H1 (cell line): ENCODE results near the gene ZNF334. TPM values are rescaled to one million over a fixed set of nuclear protein-coding genes. Genes with fewer than 3 reads are reported as not detected.

Source experiments
- CTCF ChIA-PET: fragments of 300-600 bp; sonication (Branson Sonifier 250); formaldehyde crosslinking; loops from one replicate; lab custom pipeline; 2021; ENCODE audit not compliant: partially characterized antibody; lab: Charles Lee
- POLR2A ChIA-PET: fragments of 300-600 bp; sonication (Branson Sonifier 250); formaldehyde crosslinking; loops from one replicate; lab custom pipeline; 2021; ENCODE audit warnings: inconsistent platforms; ENCODE audit not compliant: partially characterized antibody; lab: Charles Lee
- DNase-seq, 2 experiments: peaks; one replicate each; pipeline versions ENCODE4 v3.0.0 to v3.0.0-alpha.2; 2010 to 2022; ENCODE audit warnings: low spot score in 2 of 2, low read depth in 1 of 2, mixed read lengths in 1 of 2
- FAIRE-seq: peaks from 2 replicates; lab custom pipeline; 2011; peaks lifted over from hg19 to GRCh38; lab: Jason Lieb, UNC
- H2AFZ ChIP-seq: 2 replicates; pipeline ENCODE4 v1.8.1; 2012; ENCODE audit warnings: low read length, inconsistent platforms
- H2AK5ac ChIP-seq: 2 replicates; pipeline ENCODE4 v1.6.1; 2013; ENCODE audit warnings: low read depth, low read length
- H2BK120ac ChIP-seq: replicated peaks from 2 replicates; pipeline ENCODE3; 2013; ENCODE audit warnings: low read depth, low read length, inconsistent platforms
- H2BK12ac ChIP-seq: 2 replicates; pipeline ENCODE4 v1.6.1; 2013; ENCODE audit warnings: low read depth, low read length
- H2BK15ac ChIP-seq: 2 replicates; pipeline ENCODE4 v1.6.1; 2013; ENCODE audit warnings: low read length
- H2BK20ac ChIP-seq: 2 replicates; pipeline ENCODE4 v1.6.1; 2013; ENCODE audit warnings: low read length
- H2BK5ac ChIP-seq: 2 replicates; pipeline ENCODE4 v1.6.1; 2013; ENCODE audit warnings: low read depth, low read length
- H3K14ac ChIP-seq: 2 replicates; pipeline ENCODE4 v1.6.1; 2013; ENCODE audit warnings: inconsistent platforms; ENCODE audit not compliant: insufficient read length
- H3K18ac ChIP-seq: 2 replicates; pipeline ENCODE4 v1.6.1; 2013; ENCODE audit warnings: low read length; ENCODE audit errors: extremely low read depth
- H3K23ac ChIP-seq: 2 replicates; pipeline ENCODE4 v1.6.1; 2013; ENCODE audit warnings: inconsistent platforms; ENCODE audit not compliant: insufficient read length
- H3K23me2 ChIP-seq: 2 replicates; pipeline ENCODE4 v1.6.1; 2013; ENCODE audit warnings: low read depth, low read length
- H3K27ac ChIP-seq: 2 replicates; pipeline ENCODE4 v1.6.1; 2011; ENCODE audit warnings: low read depth, low read length, inconsistent platforms
- H3K27me3 ChIP-seq, 4 experiments: replicated peaks in 1 of 4; 1 replicate in 1 of 4; 2 replicates in 3 of 4; pipeline versions ENCODE4 v1.6.1 to v1.8.1; 2011 to 2013; ENCODE audit warnings: low read length in 3 of 4, mild to moderate bottlenecking in 3 of 4, inconsistent platforms in 2 of 4, mixed read lengths in 2 of 4, moderate library complexity in 1 of 4; ENCODE audit not compliant: control insufficient read depth in 3 of 4, insufficient read depth in 3 of 4; ENCODE audit errors: extremely low read depth in 1 of 4
- H3K36me3 ChIP-seq, 4 experiments: 2 replicates each; pipeline versions ENCODE4 v1.6.1 to v1.8.1; 2011 to 2013; ENCODE audit warnings: mild to moderate bottlenecking in 4 of 4, low read length in 3 of 4, moderate library complexity in 2 of 4, control low read depth in 1 of 4, inconsistent platforms in 1 of 4; ENCODE audit not compliant: insufficient read depth in 4 of 4, control insufficient read depth in 2 of 4
- H3K4ac ChIP-seq: replicated peaks from 2 replicates; pipeline ENCODE3; 2013; ENCODE audit warnings: low read length, low read depth, mixed read lengths, inconsistent platforms; ENCODE audit not compliant: insufficient read length
- H3K4me1 ChIP-seq, 4 experiments: replicated peaks in 1 of 4; 1 replicate in 1 of 4; 2 replicates in 3 of 4; pipeline versions ENCODE4 v1.6.1 to v1.8.1; 2011 to 2013; ENCODE audit warnings: low read length in 3 of 4, inconsistent platforms in 2 of 4, mixed read lengths in 1 of 4; ENCODE audit not compliant: insufficient read depth in 4 of 4, control insufficient read depth in 3 of 4
- H3K4me2 ChIP-seq, 2 experiments: 2 replicates each; pipeline versions ENCODE4 v1.6.1 to v1.8.1; 2011 to 2013; ENCODE audit warnings: low read depth in 2 of 2, low read length in 2 of 2, control low read depth in 1 of 2, inconsistent platforms in 1 of 2, mild to moderate bottlenecking in 1 of 2; ENCODE audit not compliant: insufficient read depth in 1 of 2
- H3K4me3 ChIP-seq, 4 experiments: fragments of 200-600, 300-600 bp in 1 of 4; sonication (generic), shearing (Covaris generic), sonication (Bioruptor Twin) in 1 of 4; 2 replicates each; pipeline versions ENCODE4 v1.5.1 to v1.8.1; 2011 to 2016; ENCODE audit warnings: low read length in 4 of 4, low read depth in 3 of 4, control low read depth in 2 of 4, inconsistent platforms in 2 of 4, mild to moderate bottlenecking in 2 of 4, mixed read lengths in 1 of 4, moderate library complexity in 1 of 4; ENCODE audit not compliant: insufficient read depth in 2 of 4; ENCODE audit errors: extremely low read depth in 1 of 4
- H3K56ac ChIP-seq: replicated peaks from 2 replicates; pipeline ENCODE3; 2013; ENCODE audit warnings: low read depth, mild to moderate bottlenecking, mixed read lengths, low read length, inconsistent platforms; ENCODE audit not compliant: insufficient read length
- H3K79me1 ChIP-seq: 2 replicates; pipeline ENCODE4 v1.6.1; 2013; ENCODE audit warnings: low read depth, low read length, control low read depth
- H3K79me2 ChIP-seq, 2 experiments: 2 replicates each; pipeline versions ENCODE4 v1.6.1 to v1.8.1; 2012 to 2013; ENCODE audit warnings: low read length in 2 of 2, mild to moderate bottlenecking in 2 of 2, inconsistent platforms in 1 of 2; ENCODE audit not compliant: insufficient read depth in 2 of 2, control insufficient read depth in 1 of 2
- H3K9ac ChIP-seq, 4 experiments: replicated peaks in 1 of 4; 1 replicate in 1 of 4; 2 replicates in 3 of 4; pipeline versions ENCODE4 v1.6.1 to v1.8.1; 2011 to 2013; ENCODE audit warnings: low read depth in 3 of 4, low read length in 3 of 4, control low read depth in 2 of 4, mild to moderate bottlenecking in 2 of 4, moderate library complexity in 2 of 4, inconsistent platforms in 1 of 4; ENCODE audit errors: extremely low read depth in 1 of 4
- H3K9me3 ChIP-seq, 2 experiments: 2 replicates each; pipeline versions ENCODE4 v1.6.1 to v1.8.1; 2012 to 2013; ENCODE audit warnings: mild to moderate bottlenecking in 2 of 2, moderate library complexity in 2 of 2, control low read depth in 1 of 2, inconsistent platforms in 1 of 2, low read depth in 1 of 2, low read length in 1 of 2, mixed read lengths in 1 of 2; ENCODE audit not compliant: insufficient read depth in 2 of 2
- H4K20me1 ChIP-seq, 2 experiments: replicated peaks in 1 of 2; 2 replicates each; pipeline versions ENCODE3 to v1.8.1; 2011 to 2013; ENCODE audit warnings: inconsistent platforms in 2 of 2, low read length in 2 of 2, mild to moderate bottlenecking in 1 of 2; ENCODE audit not compliant: insufficient read depth in 2 of 2, control insufficient read depth in 1 of 2
- H4K5ac ChIP-seq: 2 replicates; pipeline ENCODE4 v1.6.1; 2013; ENCODE audit warnings: low read length, low read depth, mixed read lengths, inconsistent platforms; ENCODE audit not compliant: insufficient read length
- H4K8ac ChIP-seq: 2 replicates; pipeline ENCODE4 v1.8.0; 2013; ENCODE audit warnings: mild to moderate bottlenecking, moderate library complexity, low read length, inconsistent platforms; ENCODE audit not compliant: insufficient read depth; ENCODE audit errors: extremely low read depth
- H4K91ac ChIP-seq: replicated peaks from 2 replicates; pipeline ENCODE3; 2013; ENCODE audit warnings: low read length, mixed read lengths, inconsistent platforms; ENCODE audit not compliant: insufficient read length
- ATF2 ChIP-seq: IDR thresholded peaks from 2 replicates; pipeline ENCODE4 v1.6.1; 2012; ENCODE audit warnings: low read length, inconsistent platforms
- CBX8 ChIP-seq: fragments of 300-800, 300-1000 bp; sonication (generic); IDR thresholded peaks from 2 replicates; pipeline ENCODE4 v1.7.1; 2016; ENCODE audit warnings: low read depth, low read length, borderline replicate concordance
- CEBPB ChIP-seq: IDR thresholded peaks from 2 replicates; pipeline ENCODE4 v1.6.1; 2012; ENCODE audit warnings: low read depth, low read length
- CHD2 ChIP-seq: IDR thresholded peaks from 2 replicates; pipeline ENCODE4 v1.6.1; 2012; ENCODE audit warnings: low read length, improper control_type of control experiment
- CREB1 ChIP-seq: IDR thresholded peaks from 2 replicates; pipeline ENCODE4 v1.6.1; 2012; ENCODE audit warnings: inconsistent platforms
- EP300 ChIP-seq, 2 experiments: IDR thresholded peaks; 1 replicate in 1 of 2; 2 replicates in 1 of 2; pipeline ENCODE4 v1.6.1; 2011 to 2012; ENCODE audit warnings: low read depth in 2 of 2, low read length in 2 of 2, mild to moderate bottlenecking in 2 of 2, borderline replicate concordance in 1 of 2, inconsistent platforms in 1 of 2, moderate library complexity in 1 of 2
- MAFK ChIP-seq: IDR thresholded peaks from 2 replicates; pipeline ENCODE4 v1.6.1; 2012; ENCODE audit warnings: low read depth, mild to moderate bottlenecking, improper control_type of control experiment, low read length
- NANOG ChIP-seq: IDR thresholded peaks from 2 replicates; pipeline ENCODE4 v1.6.1; 2011; ENCODE audit warnings: low read length, low read depth, mild to moderate bottlenecking, inconsistent platforms; ENCODE audit not compliant: insufficient read depth, poor library complexity, severe bottlenecking
- SAP30 ChIP-seq: fragments of 300-600 bp; sonication (generic); IDR thresholded peaks from 2 replicates; pipeline ENCODE4 v1.7.1; 2012; ENCODE audit warnings: low read length, moderate library complexity, mild to moderate bottlenecking, inconsistent platforms; ENCODE audit not compliant: insufficient read depth, insufficient replicate concordance
- SIX5 ChIP-seq: IDR thresholded peaks from 2 replicates; pipeline ENCODE4 v1.6.1; 2011; ENCODE audit warnings: mild to moderate bottlenecking, low read depth, low read length
- YY1 ChIP-seq: IDR thresholded peaks from 2 replicates; pipeline ENCODE4 v1.6.1; 2011; ENCODE audit warnings: low read depth, mild to moderate bottlenecking, low read length
- WGBS, 2 experiments: shearing (Covaris generic) in 1 of 2; methylation state at CpG; one replicate each; pipeline versions ENCODE4 v1.1.6 to v1.1.7; 2013 to 2015; ENCODE audit warnings: low lambda C conversion rate in 2 of 2, mixed read lengths in 2 of 2, inconsistent platforms in 1 of 2, low coverage in 1 of 2, missing lambda C conversion rate in 1 of 2; ENCODE audit not compliant: insufficient replicate concordance in 2 of 2, insufficient coverage in 1 of 2, insufficient read length in 1 of 2; ENCODE audit errors: extremely low coverage in 1 of 2, missing lambda C conversion rate in 1 of 2; 5-methylcytosine and 5-hydroxymethylcytosine counted together
- polyA plus RNA-seq, 7 experiments: library from polyadenylated mRNA; depleted of rRNA in 3 of 7; stranded (reverse) in 5 of 7; unstranded in 2 of 7; fragments of >200 nt in 5 of 7; fragments of 200-250 nt in 2 of 7; gene quantifications; 1 replicate in 5 of 7; 2 replicates in 1 of 7; 4 replicates in 1 of 7; pipeline versions ENCODE4 v1.2.1 to v1.2.3, GENCODE V29; 2011 to 2013; ENCODE audit warnings: missing spikeins in 2 of 7, mixed read lengths in 2 of 7
- total RNA-seq: library from RNA; stranded (reverse); fragmentation: NEBNext Ultra II Directional; extraction: Animal tissue kit (Norgen Biotek cat#: 25700); gene quantifications from 2 replicates; pipeline ENCODE4 v1.2.1, GENCODE V29; 2021

Gene ZNF334
- total and polyA plus RNA-seq, 2 of the 8 experiments (the other 6 are each of a cell fraction or from before 2014, with no cell fraction given), result 8.8 to 17.8 TPM

GRCh38 chr20:46559001-46559400 is 45.6 kb upstream of the ZNF334 start:
- FAIRE-seq, result no peak
- no peak overlapping the region for H2AK5ac ChIP-seq
- no peak overlapping the region for H2BK12ac ChIP-seq
- peaks cover 2% of the 10 kb centered on the region; the same call in 1 of the 2 replicates for H3K23me2 ChIP-seq
- no peak overlapping the region for H3K18ac ChIP-seq
- H3K14ac ChIP-seq, result no peak overlapping the region
- no peak overlapping the region for H2BK15ac ChIP-seq
- no peak overlapping the region for H2BK5ac ChIP-seq
- no peaks in the 10 kb centered on the region for H4K20me1 ChIP-seq
- H3K4me1 ChIP-seq, result peaks cover 18 to 30% (median 19%) of the 10 kb centered on the region in 4 experiments
- H2BK120ac ChIP-seq, result no peak overlapping the region
- no peak overlapping the region for H3K23ac ChIP-seq
- H3K9ac ChIP-seq, result no peak overlapping the region
- no peak overlapping the region for H3K4ac ChIP-seq
- H4K91ac ChIP-seq, result no peak overlapping the region
- POLR2A ChIA-PET, result interaction anchor here (0.7 to 2.3 kb wide), 5 partner anchors 10 to 266 kb away, joined by 3 to 5 read pairs (median 3); partner anchors contain the start of genes SLC13A3 and TP53RK
- H3K79me1 ChIP-seq, result no peaks in the 10 kb centered on the region; the same call in 1 of the 2 replicates
- H3K56ac ChIP-seq, result no peak overlapping the region
- H3K27ac ChIP-seq, result no peak overlapping the region
- no peak overlapping the region for H4K5ac ChIP-seq
- no peaks in the 10 kb centered on the region for H3K27me3 ChIP-seq
- no peak overlapping the region for H3K4me2 ChIP-seq
- no peak overlapping the region for H4K8ac ChIP-seq
- CTCF ChIA-PET, result interaction anchor here (0.6 to 4.9 kb wide), 13 partner anchors 8 to 127 kb away, joined by 3 to 64 read pairs (median 4); partner anchors contain the start of gene OCSTAMP
- H3K79me2 ChIP-seq, result no peaks in the 10 kb centered on the region
- H3K9me3 ChIP-seq, result no peaks in the 10 kb centered on the region
- 0 out of 2 replicates have a peak overlapping the region, but pooled peaks have one; percentile 32 for H2BK20ac ChIP-seq
- H3K36me3 ChIP-seq, result no peaks in the 10 kb centered on the region
- 89% methylated on average over 3 of the region's 3 CpGs; no CpG with 5 or more reads in 1 of the 2 experiments for WGBS, 2 experiments
- H2AFZ ChIP-seq, result no peak overlapping the region
- H3K4me3 ChIP-seq, result no peak overlapping the region
- DNase-seq, result no peak
- TF ChIP-seq NANOG (no peak), CHD2 (no peak), MAFK (no peak), CREB1 (no peak), CBX8 (no peak), EP300 (IDR thresholded peaks at IDR 0.05; ENCODE audit: borderline replicate concordance in 1 of 2, low read depth in 2 of 2, low read length in 2 of 2) (no peak), ATF2 (no peak), YY1 (no peak), SAP30 (no peak), SIX5 (no peak), CEBPB (no peak)
